ENCODE results near the gene UCN3. TPM values are rescaled to one million over a fixed set of nuclear protein-coding genes. Genes with fewer than 3 reads are reported as not detected.

Gene UCN3
- total and polyA plus RNA-seq, 9 of the 15 experiments (the other 6 are each of a cell fraction or from before 2014, with no cell fraction given) = not detected

- ChIA-PET CTCF (ENCODE audit: low intra/inter-chr PET ratio) (no interaction called here), POLR2A (no interaction called here)
- DNase-seq (ENCODE audit: extremely low read depth in 1 of 4, low spot score in 3 of 4) (no peak), ATAC-seq (no peak), FAIRE-seq (no peak)
- Histone ChIP-seq H3K9me1 (ENCODE audit: control insufficient read depth, insufficient read depth, low read length) (no peaks in the 10 kb centered on the region), H4K20me1 (replicated peaks; ENCODE audit: control insufficient read depth, insufficient read depth, low read length) (no peaks in the 10 kb centered on the region), H3K27me3 (ENCODE audit: control insufficient read depth in 2 of 2, insufficient read depth in 2 of 2, low read length in 2 of 2) (no peaks in the 10 kb centered on the region), H3K79me2 (ENCODE audit: control insufficient read depth, insufficient read depth, low read length) (no peaks in the 10 kb centered on the region), H3K36me3 (ENCODE audit: control insufficient read depth, insufficient read depth, low read length) (no peaks in the 10 kb centered on the region), H3K4me1 (replicated peaks in 1 of 2; ENCODE audit: control insufficient read depth in 2 of 2, insufficient read depth in 2 of 2, low read length in 2 of 2) (no peaks in the 10 kb centered on the region), H2AFZ (ENCODE audit: low read depth, low read length) (no peak overlapping the region), H3K9me3 (replicated peaks; ENCODE audit: control insufficient read depth, insufficient read depth, low read depth, low read length) (peaks cover 2% of the 10 kb centered on the region), H3K4me3 (no peak overlapping the region), H3K27ac (ENCODE audit: extremely low read depth, low read depth, low read length) (no peak overlapping the region), H3K4me2 (ENCODE audit: insufficient read depth, low read length) (no peak overlapping the region), H3K9ac (ENCODE audit: insufficient read depth in 1 of 2, low read depth in 2 of 2, low read length in 2 of 2) (no peak overlapping the region)
- intact Hi-C loops (cut with micrococcal nuclease) = no loop called here
- no TSS peak for BruUV-seq (replicated peaks)
- in situ Hi-C loops (cut with MboI) = no loop called here
- WGBS (ENCODE audit: insufficient coverage, low coverage, missing lambda C conversion rate) = 70% methylated on average over 14 of the region's 14 CpGs
- no peak for TF ChIP-seq MAZ (CRISPR knock-in tag; conservative IDR thresholded peaks at IDR 0.05 in 1 of 2, IDR thresholded peaks at IDR 0.05 in 1 of 2)
- no peak for TF ChIP-seq ZNF41 (CRISPR knock-in tag; conservative IDR thresholded peaks at IDR 0.05)
- TF ChIP-seq POLR2AphosphoS2 (IDR thresholded peaks at IDR 0.05; ENCODE audit: low read length) = no peak
- no peak for TF ChIP-seq ATF1 (CRISPR knock-in tag; IDR thresholded peaks at IDR 0.05)
- no peak for TF ChIP-seq ATF1 (tag; IDR thresholded peaks at IDR 0.05)
- no peak for TF ChIP-seq POLR3A (IDR thresholded peaks at IDR 0.05; ENCODE audit: borderline replicate concordance, extremely low read depth, insufficient read depth, insufficient read length)
These were observed 28.8 kb downstream of the UCN3 start for GRCh38 chr10:5393529-5393928.

GRCh38 chr10:5395168-5395567 is 30.4 kb downstream of the UCN3 start:
- Histone ChIP-seq H3K4me2 (ENCODE audit: insufficient read depth, low read length) (no peak overlapping the region), H3K36me3 (ENCODE audit: control insufficient read depth, insufficient read depth, low read length) (no peaks in the 10 kb centered on the region; the same call in 2 of the 3 replicates), H3K9me3 (replicated peaks; ENCODE audit: control insufficient read depth, insufficient read depth, low read depth, low read length) (no peaks in the 10 kb centered on the region; the same call in none of the 2 replicates), H4K20me1 (replicated peaks; ENCODE audit: control insufficient read depth, insufficient read depth, low read length) (no peaks in the 10 kb centered on the region), H3K9ac (ENCODE audit: insufficient read depth in 1 of 2, low read depth in 2 of 2, low read length in 2 of 2) (no peak overlapping the region), H3K27ac (ENCODE audit: extremely low read depth, low read depth, low read length) (no peak overlapping the region), H3K9me1 (ENCODE audit: control insufficient read depth, insufficient read depth, low read length) (no peaks in the 10 kb centered on the region), H3K4me3 (no peak overlapping the region), H3K27me3 (ENCODE audit: control insufficient read depth in 2 of 2, insufficient read depth in 2 of 2, low read length in 2 of 2) (no peaks in the 10 kb centered on the region), H3K79me2 (ENCODE audit: control insufficient read depth, insufficient read depth, low read length) (no peaks in the 10 kb centered on the region), H3K4me1 (replicated peaks in 1 of 2; ENCODE audit: control insufficient read depth in 2 of 2, insufficient read depth in 2 of 2, low read length in 2 of 2) (no peaks in the 10 kb centered on the region; a peak in 1 of 5 replicates), H2AFZ (ENCODE audit: low read depth, low read length) (no peak overlapping the region)
- in situ Hi-C loops (cut with MboI) = no loop called here
- DNase-seq (ENCODE audit: extremely low read depth in 1 of 4, low spot score in 3 of 4) (no peak), FAIRE-seq (no peak), ATAC-seq (no peak)
- intact Hi-C loops (cut with micrococcal nuclease) = no loop called here
- WGBS (ENCODE audit: insufficient coverage, low coverage, missing lambda C conversion rate) = 79% methylated on average over 18 of the region's 18 CpGs
- POLR2A ChIA-PET = interaction anchor here (1.1 kb wide), 1 partner anchor 19 kb away, joined by 3 read pairs; no protein-coding TSS in a partner anchor
- no TSS peak for BruUV-seq (replicated peaks)
- CTCF ChIA-PET (ENCODE audit: low intra/inter-chr PET ratio) = no interaction called here
- TF ChIP-seq ZNF764 (CRISPR knock-in tag; IDR thresholded peaks at IDR 0.05; ENCODE audit: low read depth) (no peak), POLR2H (tag; IDR thresholded peaks at IDR 0.05; ENCODE audit: low read depth) (no peak), E2F6 (IDR thresholded peaks at IDR 0.05; ENCODE audit: borderline replicate concordance in 1 of 2, extremely low read depth in 1 of 2, insufficient read depth in 1 of 2, insufficient read length in 1 of 2, low read depth in 1 of 2, low read length in 1 of 2, poor library complexity in 1 of 2, severe bottlenecking in 1 of 2) (no peak), NEUROD1 (IDR thresholded peaks at IDR 0.05; ENCODE audit: borderline replicate concordance, low read depth, low read length, partially characterized antibody) (no peak), POLR3A (IDR thresholded peaks at IDR 0.05; ENCODE audit: borderline replicate concordance, extremely low read depth, insufficient read depth, insufficient read length) (no peak), THRB (CRISPR knock-in tag; conservative IDR thresholded peaks at IDR 0.05) (no peak), TCFL5 (CRISPR knock-in tag; conservative IDR thresholded peaks at IDR 0.05) (no peak), HIVEP1 (CRISPR knock-in tag; IDR thresholded peaks at IDR 0.05) (no peak), SRSF1 (IDR thresholded peaks at IDR 0.05; ENCODE audit: low read depth, low read length) (no peak)
